ENCODE measurements around the gene ARID4B.

Gene ARID4B

DNA sequence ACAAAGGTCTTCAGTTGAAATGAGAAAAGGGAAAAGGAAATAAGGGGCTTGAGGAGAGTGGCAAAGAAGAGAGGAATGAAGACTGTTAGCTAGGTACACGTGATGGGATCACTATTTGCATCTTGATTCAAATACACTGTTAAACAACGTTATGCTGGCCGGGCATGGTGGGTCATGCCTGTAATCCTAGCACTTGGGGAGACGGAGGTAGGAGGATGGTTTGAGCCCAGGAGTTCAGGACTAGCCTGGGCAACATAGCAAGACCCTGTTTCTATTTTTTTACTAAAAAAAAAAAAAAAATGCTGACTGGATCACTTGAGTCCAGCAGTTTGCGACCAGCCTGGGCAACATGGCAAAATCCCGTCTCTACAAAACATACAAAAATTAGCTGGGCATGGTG is 169.3 kb downstream of the ARID4B start:
- peaks cover 56% of the 10 kb centered on the region for H3K79me2 ChIP-seq (ENCODE audit: insufficient read depth, low read length)
- H2AFZ ChIP-seq (ENCODE audit: low read length), result no peak overlapping the region
- peak overlapping the region; percentile 31 for H3K4me3 ChIP-seq (ENCODE audit: low read length, poor library complexity, severe bottlenecking)
- peaks cover 33% of the 10 kb centered on the region for H3K4me1 ChIP-seq (ENCODE audit: insufficient read depth, low read length, poor library complexity, severe bottlenecking)
- H3K36me3 ChIP-seq (ENCODE audit: insufficient read depth, low read length), result peaks cover 11% of the 10 kb centered on the region; the same call in 1 of the 2 replicates
- H4K20me1 ChIP-seq (ENCODE audit: insufficient read depth, low read length, poor library complexity, severe bottlenecking), result no peaks in the 10 kb centered on the region
- no peaks in the 10 kb centered on the region for H3K27me3 ChIP-seq (ENCODE audit: insufficient read depth, low read length, poor library complexity, severe bottlenecking)
- no peak for TF ChIP-seq EZH2phosphoT487 (IDR thresholded peaks at IDR 0.05; ENCODE audit: borderline replicate concordance)
- no peak for TF ChIP-seq CTCF (conservative IDR thresholded peaks at IDR 0.05; ENCODE audit: low read length)
- peak overlapping the region; percentile 79 for H3K4me2 ChIP-seq (ENCODE audit: low read depth, low read length, poor library complexity, severe bottlenecking)
- no peaks in the 10 kb centered on the region for H3K9me2 ChIP-seq (replicated peaks; ENCODE audit: low read depth, low read length)
- H3F3A ChIP-seq (ENCODE audit: low read depth), result no peaks in the 10 kb centered on the region
- no peak overlapping the region for H3K9ac ChIP-seq (ENCODE audit: low read depth, low read length, poor library complexity, severe bottlenecking)
- H3K9me3 ChIP-seq (ENCODE audit: insufficient read depth, low read depth, low read length), result no peaks in the 10 kb centered on the region

GRCh38 chr1:235157150-235157549 is 170.8 kb downstream of the ARID4B start:
- no peak for TF ChIP-seq CTCF (conservative IDR thresholded peaks at IDR 0.05; ENCODE audit: low read length)
- H3F3A ChIP-seq (ENCODE audit: low read depth), result no peaks in the 10 kb centered on the region; the same call in 1 of the 2 replicates
- no peak overlapping the region for H2AFZ ChIP-seq (ENCODE audit: low read length)
- H3K4me3 ChIP-seq (ENCODE audit: low read length, poor library complexity, severe bottlenecking), result peak overlapping the region; percentile 39
- H3K9ac ChIP-seq (ENCODE audit: low read depth, low read length, poor library complexity, severe bottlenecking), result peak overlapping the region; percentile 34
- H3K4me2 ChIP-seq (ENCODE audit: low read depth, low read length, poor library complexity, severe bottlenecking), result peak overlapping the region; percentile 79
- H3K27me3 ChIP-seq (ENCODE audit: insufficient read depth, low read length, poor library complexity, severe bottlenecking), result no peaks in the 10 kb centered on the region
- peaks cover 33% of the 10 kb centered on the region for H3K4me1 ChIP-seq (ENCODE audit: insufficient read depth, low read length, poor library complexity, severe bottlenecking)
- H3K9me2 ChIP-seq (replicated peaks; ENCODE audit: low read depth, low read length), result no peaks in the 10 kb centered on the region
- H4K20me1 ChIP-seq (ENCODE audit: insufficient read depth, low read length, poor library complexity, severe bottlenecking), result no peaks in the 10 kb centered on the region
- H3K36me3 ChIP-seq (ENCODE audit: insufficient read depth, low read length), result peaks cover 16% of the 10 kb centered on the region; the same call in 1 of the 2 replicates
- H3K9me3 ChIP-seq (ENCODE audit: insufficient read depth, low read depth, low read length), result no peaks in the 10 kb centered on the region
- peaks cover 60% of the 10 kb centered on the region for H3K79me2 ChIP-seq (ENCODE audit: insufficient read depth, low read length)

DNA sequence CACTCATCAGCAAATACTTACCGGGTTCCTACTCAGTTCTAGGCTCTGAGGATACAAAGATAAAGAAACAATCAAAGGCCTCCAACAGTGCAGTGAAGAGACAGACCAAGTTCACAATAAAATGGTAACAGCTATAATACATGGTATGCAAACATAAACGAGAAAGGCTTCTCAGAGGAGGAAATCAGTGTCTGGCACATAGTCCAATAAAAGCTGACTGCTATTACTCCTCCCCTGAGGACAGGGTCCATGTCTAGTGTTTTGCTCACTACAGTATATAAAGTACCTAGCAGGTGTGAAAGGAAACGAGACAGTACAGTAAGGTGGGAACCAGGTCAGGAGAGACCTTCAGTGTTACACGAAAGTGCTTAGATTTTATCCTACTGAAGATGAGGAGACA is 171.2 kb downstream of the ARID4B start:
- Histone ChIP-seq H3K79me2 (ENCODE audit: insufficient read depth, low read length) (peaks cover 59% of the 10 kb centered on the region), H3K9ac (ENCODE audit: low read depth, low read length, poor library complexity, severe bottlenecking) (no peak overlapping the region), H3K9me3 (ENCODE audit: insufficient read depth, low read depth, low read length) (no peaks in the 10 kb centered on the region), H3K4me2 (ENCODE audit: low read depth, low read length, poor library complexity, severe bottlenecking) (peak overlapping the region; percentile 79), H3F3A (ENCODE audit: low read depth) (no peaks in the 10 kb centered on the region; the same call in 1 of the 2 replicates), H4K20me1 (ENCODE audit: insufficient read depth, low read length, poor library complexity, severe bottlenecking) (no peaks in the 10 kb centered on the region), H2AFZ (ENCODE audit: low read length) (no peak overlapping the region), H3K27me3 (ENCODE audit: insufficient read depth, low read length, poor library complexity, severe bottlenecking) (no peaks in the 10 kb centered on the region), H3K4me1 (ENCODE audit: insufficient read depth, low read length, poor library complexity, severe bottlenecking) (peaks cover 31% of the 10 kb centered on the region), H3K9me2 (replicated peaks; ENCODE audit: low read depth, low read length) (no peaks in the 10 kb centered on the region), H3K4me3 (ENCODE audit: low read length, poor library complexity, severe bottlenecking) (peak overlapping the region; percentile 39), H3K36me3 (ENCODE audit: insufficient read depth, low read length) (peaks cover 16% of the 10 kb centered on the region; the same call in 1 of the 2 replicates)
- TF ChIP-seq EZH2phosphoT487 (IDR thresholded peaks at IDR 0.05; ENCODE audit: borderline replicate concordance) (no peak), CTCF (conservative IDR thresholded peaks at IDR 0.05; ENCODE audit: low read length) (no peak)

All from Loucy (cell line).